Omental fat pad (tissue), 4 donors: ENCODE results near the gene PWP2. TPM values are rescaled to one million over a fixed set of nuclear protein-coding genes. Genes with fewer than 3 reads are reported as not detected.

Experiments
- ATAC-seq: fragments of 150-250 bp; one replicate; pipeline ENCODE4 v1.9.1; 2016; ENCODE audit warnings: mild to moderate bottlenecking, moderate library complexity; ENCODE audit not compliant: low FRiP score
- DNase-seq: peaks from one replicate; pipeline ENCODE4 v3.0.0-alpha.2; 2019; ENCODE audit warnings: low spot score
- total RNA-seq, 4 donors: library from RNA; depleted of rRNA; stranded (reverse); fragments of >200 nt; gene quantifications; one replicate each; pipeline ENCODE4 v1.1.0, GENCODE V29; 2016
- TF ChIP-seq, protein P1 (sequence below), 3 donors: fragments of 450-650 bp; IDR thresholded peaks; one replicate each; pipeline ENCODE4 v1.5.1; 2016 to 2017; ENCODE audit warnings: antibody characterized with exemption in 3 of 3, mild to moderate bottlenecking in 3 of 3, moderate library complexity in 2 of 3

Gene PWP2
- total RNA-seq, 4 donors from 2014 or later: 5.3 to 17.2 (median 11.3) TPM

DNA sequence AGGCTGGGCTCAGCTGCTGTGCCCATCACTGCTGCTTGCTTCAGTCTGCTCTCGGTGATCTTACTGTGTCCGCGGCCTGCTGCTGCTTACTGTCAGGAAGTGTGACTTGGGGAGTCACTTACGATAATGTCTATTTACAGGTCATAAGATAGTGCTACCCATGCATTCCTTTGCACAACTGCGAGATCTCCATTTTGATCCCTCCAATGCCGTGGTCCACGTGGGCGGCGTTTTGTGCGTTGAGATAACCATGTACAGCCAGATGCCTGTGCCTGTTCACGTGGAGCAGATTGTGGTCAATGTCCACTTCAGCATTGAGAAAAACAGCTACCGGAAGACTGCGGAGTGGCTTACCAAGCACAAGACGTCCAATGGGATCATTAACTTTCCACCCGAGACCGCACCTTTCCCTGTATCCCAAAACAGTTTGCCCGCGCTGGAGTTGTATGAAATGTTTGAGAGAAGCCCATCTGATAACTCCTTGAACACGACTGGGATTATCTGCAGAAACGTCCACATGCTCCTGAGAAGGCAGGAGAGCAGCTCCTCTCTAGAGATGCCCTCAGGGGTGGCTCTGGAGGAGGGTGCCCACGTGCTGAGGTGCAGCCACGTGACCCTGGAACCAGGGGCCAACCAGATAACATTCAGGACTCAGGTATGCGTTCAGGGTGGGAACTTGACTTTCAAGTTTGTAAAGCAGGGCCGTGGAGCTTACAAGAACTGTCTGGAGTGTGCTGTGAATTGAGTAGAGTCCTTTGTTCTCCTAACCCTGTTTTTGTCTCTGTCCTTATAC, 24.4 kb upstream of the PWP2 start:
- DNase-seq: no peak
- ATAC-seq: no peak
- TF ChIP-seq, protein P1, sequence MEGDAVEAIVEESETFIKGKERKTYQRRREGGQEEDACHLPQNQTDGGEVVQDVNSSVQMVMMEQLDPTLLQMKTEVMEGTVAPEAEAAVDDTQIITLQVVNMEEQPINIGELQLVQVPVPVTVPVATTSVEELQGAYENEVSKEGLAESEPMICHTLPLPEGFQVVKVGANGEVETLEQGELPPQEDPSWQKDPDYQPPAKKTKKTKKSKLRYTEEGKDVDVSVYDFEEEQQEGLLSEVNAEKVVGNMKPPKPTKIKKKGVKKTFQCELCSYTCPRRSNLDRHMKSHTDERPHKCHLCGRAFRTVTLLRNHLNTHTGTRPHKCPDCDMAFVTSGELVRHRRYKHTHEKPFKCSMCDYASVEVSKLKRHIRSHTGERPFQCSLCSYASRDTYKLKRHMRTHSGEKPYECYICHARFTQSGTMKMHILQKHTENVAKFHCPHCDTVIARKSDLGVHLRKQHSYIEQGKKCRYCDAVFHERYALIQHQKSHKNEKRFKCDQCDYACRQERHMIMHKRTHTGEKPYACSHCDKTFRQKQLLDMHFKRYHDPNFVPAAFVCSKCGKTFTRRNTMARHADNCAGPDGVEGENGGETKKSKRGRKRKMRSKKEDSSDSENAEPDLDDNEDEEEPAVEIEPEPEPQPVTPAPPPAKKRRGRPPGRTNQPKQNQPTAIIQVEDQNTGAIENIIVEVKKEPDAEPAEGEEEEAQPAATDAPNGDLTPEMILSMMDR (IDR thresholded peaks at IDR 0.05): no peak

DNA sequence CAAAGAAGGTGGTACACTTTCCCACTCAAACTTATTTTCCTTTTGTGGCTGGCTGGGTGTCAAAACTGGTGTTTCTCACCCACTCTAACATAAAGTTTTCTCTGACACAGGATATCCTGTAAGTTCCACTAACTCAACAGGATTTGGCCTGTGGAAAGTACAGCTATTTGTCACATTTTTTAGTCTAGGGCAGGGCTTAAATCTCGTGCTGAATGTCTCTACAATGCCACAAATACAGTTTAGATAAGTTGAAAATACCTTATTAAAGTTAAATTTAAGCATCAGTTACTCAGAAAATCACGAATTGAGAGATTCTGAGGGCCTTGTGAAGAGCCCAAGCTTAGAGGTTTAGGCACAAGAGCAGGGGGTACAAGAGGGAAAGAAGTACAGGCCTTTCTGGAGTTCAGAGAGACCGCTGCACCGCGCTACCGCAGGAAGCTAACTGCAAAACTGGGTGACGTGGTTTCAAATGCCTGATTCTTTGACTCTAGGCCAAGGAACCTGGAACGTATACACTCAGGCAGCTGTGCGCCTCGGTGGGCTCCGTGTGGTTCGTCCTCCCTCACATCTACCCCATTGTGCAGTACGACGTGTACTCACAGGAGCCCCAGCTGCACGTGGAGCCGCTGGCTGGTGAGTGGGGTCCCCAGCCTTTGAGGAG, 23.4 kb upstream of the PWP2 start:
- TF ChIP-seq, protein P1 (IDR thresholded peaks at IDR 0.05): no peak
- DNase-seq: no peak
- no peak for ATAC-seq

DNA sequence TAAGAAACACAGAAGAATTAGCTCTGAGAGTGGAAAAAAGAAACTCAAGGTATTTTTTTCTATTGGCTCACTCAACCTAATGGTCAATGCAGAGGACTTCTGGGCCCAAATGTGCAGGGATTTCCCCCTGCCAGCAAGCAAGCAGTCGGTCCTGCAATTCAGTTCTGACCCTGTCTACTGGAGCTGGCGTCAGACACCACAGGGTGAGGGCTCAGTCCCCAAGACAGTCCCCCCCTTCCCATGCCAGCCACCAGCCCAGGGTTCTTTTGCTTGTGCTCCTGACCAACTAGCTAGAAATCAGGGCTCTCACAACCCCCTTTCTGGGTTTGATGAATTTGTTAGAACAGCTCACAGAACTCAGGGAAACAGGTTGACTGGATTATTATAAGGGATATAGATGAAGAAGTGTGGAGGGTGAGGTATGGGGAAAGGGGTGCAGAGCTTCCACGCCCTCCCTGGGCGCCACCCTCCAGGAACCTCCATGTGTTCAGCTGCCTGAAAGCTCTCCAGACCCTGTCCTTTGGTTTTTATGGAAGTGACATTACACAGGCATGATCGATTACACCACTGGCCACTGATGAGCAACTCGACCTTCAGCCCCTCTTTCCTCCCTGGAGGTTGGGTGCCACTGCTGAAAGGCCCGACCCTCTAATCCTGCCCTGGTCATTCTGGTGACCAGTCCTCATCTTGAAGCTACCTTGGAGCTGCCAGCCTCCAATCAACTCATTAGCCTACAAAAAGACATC, 22.5 kb upstream of the PWP2 start:
- DNase-seq (no peak), ATAC-seq (no peak)

DNA sequence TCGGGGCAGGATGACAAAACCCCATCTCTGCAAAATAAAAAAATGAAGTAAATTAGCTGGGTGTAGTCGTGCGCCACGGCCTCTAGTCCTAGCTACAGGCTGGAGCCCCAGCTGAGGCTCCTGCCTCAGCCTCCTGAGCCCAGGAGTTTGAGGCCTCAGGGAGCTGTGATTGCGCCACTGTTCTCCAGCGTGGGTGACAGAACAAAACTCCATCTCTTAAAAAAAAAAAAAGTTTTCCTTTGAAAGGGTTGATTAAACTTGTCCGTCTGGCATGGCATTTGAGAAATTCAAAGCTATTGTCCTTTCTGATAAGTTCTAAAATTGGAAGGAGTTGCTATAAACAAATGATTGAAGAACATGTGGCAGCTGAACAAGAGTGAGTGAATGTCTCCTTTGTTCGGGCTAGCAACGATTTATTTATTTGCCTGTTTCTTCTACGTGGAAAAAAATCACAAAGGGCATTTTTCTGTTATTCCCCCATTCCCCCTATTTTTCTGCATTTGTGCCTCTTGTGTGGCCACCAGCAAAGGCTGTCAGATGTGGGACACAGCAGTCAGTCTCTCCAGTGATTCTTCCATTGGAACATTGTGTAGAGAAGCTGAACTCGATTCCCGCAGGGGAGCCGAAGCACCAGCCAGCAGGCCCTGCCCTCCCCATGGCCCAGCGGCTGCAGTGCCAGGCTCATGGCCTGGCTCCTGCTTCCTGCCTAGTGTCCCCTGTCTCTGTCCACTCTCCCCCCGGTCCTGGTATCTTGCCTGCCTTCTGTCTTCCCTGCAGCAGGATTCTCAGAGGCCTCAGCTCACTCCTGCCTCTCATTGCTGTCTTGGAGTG, 21.5 kb upstream of the PWP2 start:
- DNase-seq: no peak
- TF ChIP-seq, protein P1 (IDR thresholded peaks at IDR 0.05): no peak

More for the DNA sequence above, 22.5 kb upstream of the PWP2 start:
- TF ChIP-seq, protein P1 (IDR thresholded peaks at IDR 0.05): no peak

DNA sequence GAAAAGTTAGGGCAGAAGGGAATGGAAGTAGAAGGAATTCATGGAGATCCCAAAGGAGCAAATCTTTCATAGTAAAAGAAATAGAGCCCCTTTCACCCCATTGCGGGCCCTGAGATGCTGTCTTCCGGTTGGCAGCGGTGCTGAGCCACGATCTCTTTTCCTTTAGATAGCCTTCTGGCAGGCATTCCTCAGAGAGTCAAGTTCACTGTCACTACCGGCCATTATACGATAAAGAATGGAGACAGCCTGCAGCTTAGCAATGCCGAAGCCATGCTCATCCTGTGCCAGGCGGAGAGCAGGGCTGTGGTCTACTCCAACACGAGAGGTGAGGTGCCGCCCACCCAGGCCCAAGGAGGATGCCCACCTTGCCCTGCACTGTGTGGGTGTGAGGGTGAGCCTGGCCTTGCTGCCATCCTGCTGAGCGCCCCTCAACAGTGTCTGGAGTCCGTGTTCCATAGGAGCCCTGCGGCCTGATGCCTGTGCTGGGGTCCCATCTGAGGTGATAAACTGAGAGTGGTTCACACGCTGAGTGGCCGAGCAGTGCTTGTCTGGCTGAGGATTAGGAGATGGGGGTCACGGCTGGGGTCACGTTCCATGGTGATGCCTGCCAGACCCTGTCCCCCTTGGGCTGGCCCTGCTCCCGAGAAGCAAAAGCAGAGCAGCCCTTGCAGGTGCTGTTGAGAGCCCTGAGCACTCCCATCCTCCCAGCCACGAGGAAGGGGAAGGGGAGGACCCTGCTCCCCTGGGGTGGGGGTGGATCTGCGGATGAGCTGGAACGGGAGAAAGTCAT, 20.4 kb upstream of the PWP2 start:
- TF ChIP-seq, protein P1 (IDR thresholded peaks at IDR 0.05): no peak
- ATAC-seq (no peak), DNase-seq (no peak)

More for the DNA sequence above, 21.5 kb upstream of the PWP2 start:
- no peak for ATAC-seq
